IPS DF 6.9 (cell line): Measurements from ENCODE around the gene NFAM1.

Experiments used
- DNase-seq: peaks from one replicate; pipeline ENCODE4 v3.0.0-alpha.2; 2013; ENCODE audit warnings: low read depth, low spot score
- H3K27ac ChIP-seq: one replicate; pipeline ENCODE4 v1.5.1; 2013; ENCODE audit warnings: low read length, control low read depth
- H3K27me3 ChIP-seq: 2 replicates; pipeline ENCODE4 v1.6.1; 2013; ENCODE audit warnings: mild to moderate bottlenecking, low read length; ENCODE audit not compliant: control insufficient read depth, insufficient read depth
- H3K36me3 ChIP-seq: 2 replicates; pipeline ENCODE4 v1.6.1; 2013; ENCODE audit warnings: low read length; ENCODE audit not compliant: control insufficient read depth, insufficient read depth
- H3K4me1 ChIP-seq: 2 replicates; pipeline ENCODE4 v1.6.1; 2013; ENCODE audit warnings: low read length; ENCODE audit not compliant: control insufficient read depth, insufficient read depth
- H3K4me3 ChIP-seq: 2 replicates; pipeline ENCODE4 v1.5.1; 2013; ENCODE audit warnings: mild to moderate bottlenecking, low read length
- H3K9me3 ChIP-seq: 2 replicates; pipeline ENCODE4 v1.6.1; 2013; ENCODE audit warnings: low read length, inconsistent platforms; ENCODE audit not compliant: control insufficient read depth, insufficient read depth
- WGBS: extraction: QIAGEN DNeasy Blood & Tissue Kit; methylation state at CpG from one replicate; pipeline ENCODE4 v1.1.7; 2013; ENCODE audit warnings: mixed read lengths, missing lambda C conversion rate; ENCODE audit not compliant: insufficient read length, insufficient coverage; 5-methylcytosine and 5-hydroxymethylcytosine counted together

The NFAM1 gene

GRCh38 chr22:42344361-42344905 lies 87.8 kb downstream of the NFAM1 start:
- Histone ChIP-seq H3K4me1 (peaks cover 6% of the 10 kb centered on the region), H3K4me3 (peak overlapping the region; percentile 15; the same call in 1 of the 2 replicates), H3K27me3 (no peaks in the 10 kb centered on the region), H3K9me3 (no peaks in the 10 kb centered on the region), H3K36me3 (no peaks in the 10 kb centered on the region), H3K27ac (no peak overlapping the region)
- no CpG with 5 or more reads among the region's 31 CpGs for WGBS
- DNase-seq = no peak

- H3K36me3 ChIP-seq = no peaks in the 10 kb centered on the region
- WGBS = no CpG with 5 or more reads among the region's 97 CpGs
- H3K27ac ChIP-seq = no peak overlapping the region
- H3K27me3 ChIP-seq = no peaks in the 10 kb centered on the region
- peaks cover 6% of the 10 kb centered on the region for H3K4me1 ChIP-seq
- no peaks in the 10 kb centered on the region for H3K9me3 ChIP-seq
- H3K4me3 ChIP-seq = peak overlapping the region; percentile 24; the same call in 1 of the 2 replicates
- DNase-seq = no peak
These were observed 88.6 kb downstream of the NFAM1 start for GRCh38 chr22:42343531-42344081.

- no peaks in the 10 kb centered on the region for H3K27me3 ChIP-seq
- H3K4me3 ChIP-seq = peak overlapping the region; percentile 39; the same call in 1 of the 2 replicates
- peaks cover 4% of the 10 kb centered on the region for H3K4me1 ChIP-seq
- no peaks in the 10 kb centered on the region for H3K36me3 ChIP-seq
- DNase-seq = no peak
- WGBS = no CpG with 5 or more reads among the region's 22 CpGs
- H3K9me3 ChIP-seq = no peaks in the 10 kb centered on the region
- no peak overlapping the region for H3K27ac ChIP-seq
These were observed 89.1 kb downstream of the NFAM1 start for GRCh38 chr22:42343121-42343454.

- Histone ChIP-seq H3K4me3 (no peak overlapping the region), H3K4me1 (peaks cover 2% of the 10 kb centered on the region; the same call in 1 of the 2 replicates), H3K36me3 (no peaks in the 10 kb centered on the region), H3K9me3 (no peaks in the 10 kb centered on the region), H3K27ac (no peak overlapping the region), H3K27me3 (no peaks in the 10 kb centered on the region)
- no CpG with 5 or more reads among the region's 11 CpGs for WGBS
- DNase-seq = no peak
These were observed 89.6 kb downstream of the NFAM1 start for GRCh38 chr22:42342426-42343120.

GRCh38 chr22:42341779-42342178 lies 90.4 kb downstream of the NFAM1 start:
- no peak for DNase-seq
- H3K4me3 ChIP-seq = no peak overlapping the region
- H3K9me3 ChIP-seq = no peaks in the 10 kb centered on the region
- H3K36me3 ChIP-seq = no peaks in the 10 kb centered on the region
- no CpG with 5 or more reads among the region's 4 CpGs for WGBS
- 0 out of 2 replicates have a peak, but pooled peaks cover 2% of the 10 kb centered on the region for H3K4me1 ChIP-seq
- H3K27me3 ChIP-seq = no peaks in the 10 kb centered on the region
- H3K27ac ChIP-seq = no peak overlapping the region

- no peaks in the 10 kb centered on the region for H3K36me3 ChIP-seq
- H3K9me3 ChIP-seq = no peaks in the 10 kb centered on the region
- no peak overlapping the region for H3K27ac ChIP-seq
- no CpG with 5 or more reads among the region's 26 CpGs for WGBS
- 0 out of 2 replicates have a peak, but pooled peaks cover 2% of the 10 kb centered on the region for H3K4me1 ChIP-seq
- no peak for DNase-seq
- peak overlapping the region; percentile 35 for H3K4me3 ChIP-seq
- H3K27me3 ChIP-seq = no peaks in the 10 kb centered on the region
These were observed 91.3 kb downstream of the NFAM1 start for GRCh38 chr22:42340829-42341383.

- no CpG with 5 or more reads among the region's 3 CpGs for WGBS
- DNase-seq = no peak
- Histone ChIP-seq H3K27ac (no peak overlapping the region), H3K4me3 (no peak overlapping the region), H3K27me3 (no peaks in the 10 kb centered on the region), H3K9me3 (no peaks in the 10 kb centered on the region), H3K36me3 (no peaks in the 10 kb centered on the region), H3K4me1 (0 out of 2 replicates have a peak, but pooled peaks cover 2% of the 10 kb centered on the region)
These were observed 92.1 kb downstream of the NFAM1 start for GRCh38 chr22:42340150-42340549.

GRCh38 chr22:42338479-42338878 lies 93.7 kb downstream of the NFAM1 start:
- peaks cover 2% of the 10 kb centered on the region; the same call in 1 of the 2 replicates for H3K4me1 ChIP-seq
- no peak for DNase-seq
- H3K9me3 ChIP-seq = no peaks in the 10 kb centered on the region
- no peaks in the 10 kb centered on the region for H3K27me3 ChIP-seq
- no peak overlapping the region for H3K27ac ChIP-seq
- H3K4me3 ChIP-seq = no peak overlapping the region
- no CpG with 5 or more reads among the region's 21 CpGs for WGBS
- H3K36me3 ChIP-seq = no peaks in the 10 kb centered on the region

- H3K36me3 ChIP-seq = no peaks in the 10 kb centered on the region
- no peaks in the 10 kb centered on the region for H3K27me3 ChIP-seq
- DNase-seq = no peak
- H3K4me1 ChIP-seq = peaks cover 2% of the 10 kb centered on the region; the same call in 1 of the 2 replicates
- no peak overlapping the region for H3K27ac ChIP-seq
- no peak overlapping the region for H3K4me3 ChIP-seq
- no peaks in the 10 kb centered on the region for H3K9me3 ChIP-seq
These were observed 94.8 kb downstream of the NFAM1 start for GRCh38 chr22:42337356-42337755.

- WGBS = no CpG with 5 or more reads among the region's 11 CpGs
- H3K27me3 ChIP-seq = no peaks in the 10 kb centered on the region
- no peaks in the 10 kb centered on the region for H3K36me3 ChIP-seq
- no peak overlapping the region for H3K4me3 ChIP-seq
- no peak for DNase-seq
- no peak overlapping the region for H3K27ac ChIP-seq
- no peaks in the 10 kb centered on the region for H3K9me3 ChIP-seq
- H3K4me1 ChIP-seq = peaks cover 2% of the 10 kb centered on the region; the same call in 1 of the 2 replicates
These were observed 95.5 kb downstream of the NFAM1 start for GRCh38 chr22:42336527-42337227.
